ENCODE results near the gene GJA1.

DNA sequence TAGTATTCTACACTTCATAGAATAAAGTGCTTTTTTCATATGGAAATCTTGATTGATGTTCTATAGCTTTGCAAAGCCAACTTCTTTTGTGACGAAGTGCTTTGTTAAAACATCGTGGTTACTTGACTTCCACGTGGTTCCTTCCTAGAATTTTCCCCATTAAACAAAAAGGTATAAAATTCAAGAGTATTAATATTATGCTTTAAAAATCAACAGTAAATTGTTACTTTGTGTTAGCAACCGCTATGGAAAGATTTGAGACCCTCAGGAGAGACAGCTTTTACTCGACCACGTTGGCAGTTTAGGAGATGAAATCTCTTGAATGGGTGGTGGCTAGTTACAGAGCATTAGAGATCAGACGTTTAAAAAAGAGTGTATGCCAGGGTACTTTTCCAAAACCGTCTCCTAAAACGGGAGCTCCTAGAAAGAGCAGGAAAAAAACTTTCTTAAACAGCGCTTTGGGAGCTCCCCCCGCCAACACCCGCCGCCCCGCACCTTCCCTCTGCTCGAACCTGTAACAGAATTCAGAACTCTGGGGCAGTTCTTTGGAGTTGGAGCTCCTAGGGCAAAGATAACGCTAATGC, 920 bp downstream of the GJA1 start:
- TF ChIP-seq FOXM1 (IDR thresholded peaks at IDR 0.05; ENCODE audit: borderline replicate concordance, low read depth) (no peak), TEAD4 (IDR thresholded peaks at IDR 0.05) (no peak)
- TF ChIP-seq, protein P1, sequence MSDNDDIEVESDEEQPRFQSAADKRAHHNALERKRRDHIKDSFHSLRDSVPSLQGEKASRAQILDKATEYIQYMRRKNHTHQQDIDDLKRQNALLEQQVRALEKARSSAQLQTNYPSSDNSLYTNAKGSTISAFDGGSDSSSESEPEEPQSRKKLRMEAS (IDR thresholded peaks at IDR 0.05) = 0 out of 2 replicates have a peak, but pooled peaks have one; percentile 18
